ENCODE data around the gene NEUROG3. TPM values are rescaled to one million over a fixed set of nuclear protein-coding genes. Genes with fewer than 3 reads are reported as not detected.

NEUROG3 gene
- total and polyA plus RNA-seq, 2 of the 13 experiments (the other 11 are each of a cell fraction or from before 2014, with no cell fraction given), result not detected

DNA sequence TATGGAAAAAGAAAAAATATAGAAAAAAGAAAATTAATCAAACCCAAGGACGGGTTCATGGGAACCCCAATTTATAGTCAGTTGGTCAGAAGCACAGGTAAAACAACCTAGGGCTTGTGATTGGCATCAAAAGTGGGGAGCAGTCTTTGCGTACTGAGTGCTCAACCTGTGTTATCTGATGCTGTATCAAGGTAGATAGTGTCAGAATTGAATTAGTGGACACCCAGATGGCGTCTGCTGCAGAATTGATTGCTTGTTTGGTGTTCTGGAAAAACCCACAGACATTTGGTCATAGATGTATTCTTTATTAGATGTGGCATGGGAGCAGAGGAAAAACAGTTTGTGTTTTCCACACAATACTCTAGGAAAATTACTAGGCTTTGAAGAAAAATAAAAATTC, 39.6 kb downstream of the NEUROG3 start:
- no peaks in the 10 kb centered on the region for H3K79me2 ChIP-seq (ENCODE audit: insufficient read depth, low read length)
- H2AFZ ChIP-seq (ENCODE audit: low read length), result no peak overlapping the region
- no TSS peak for BruUV-seq (replicated peaks)
- H3K4me1 ChIP-seq (ENCODE audit: insufficient read depth, low read length), result no peaks in the 10 kb centered on the region
- H3K4me2 ChIP-seq (ENCODE audit: low read depth, low read length), result no peak overlapping the region
- intact Hi-C loops (cut with micrococcal nuclease; ENCODE audit: unreplicated experiment), result no loop called here
- H3K4me3 ChIP-seq (replicated peaks in 1 of 3; ENCODE audit: insufficient read depth in 1 of 3, low read depth in 2 of 3, low read length in 3 of 3), result no peak overlapping the region
- 6% methylated on average over 3 of the region's 3 CpGs for WGBS (ENCODE audit: low lambda C conversion rate)
- ChIA-PET POLR2A (no interaction called here), CTCF (ENCODE audit: low intra/inter-chr PET ratio, low total read pairs) (no interaction called here)
- FAIRE-seq (no peak), DNase-seq (ENCODE audit: low spot score) (no peak), ATAC-seq (no peak)
- H3K27me3 ChIP-seq (ENCODE audit: control insufficient read depth in 1 of 2, insufficient read depth in 2 of 2, low read length in 2 of 2), result peaks cover 0 to 3% of the 10 kb centered on the region in 2 experiments; a peak in 2 of 5 replicates
- in situ Hi-C loops (cut with HindIII; ENCODE audit: extremely low pct_ligation_motif_present, low pct_unique_long_range_greater_than_20kb), result no loop called here
- H3K9ac ChIP-seq (ENCODE audit: insufficient read depth, low read depth, low read length), result no peak overlapping the region
- TF ChIP-seq ZNF562 (CRISPR knock-in tag; IDR thresholded peaks at IDR 0.05; ENCODE audit: borderline replicate concordance) (no peak), ZFP37 (CRISPR knock-in tag; IDR thresholded peaks at IDR 0.05; ENCODE audit: borderline replicate concordance) (no peak), CTCF (CRISPR knock-in tag; IDR thresholded peaks at IDR 0.05) (no peak), ZKSCAN5 (CRISPR knock-in tag; IDR thresholded peaks at IDR 0.05) (no peak), TFDP2 (CRISPR knock-in tag; IDR thresholded peaks at IDR 0.05) (no peak), SP1 (IDR thresholded peaks at IDR 0.05) (no peak), SP1 (CRISPR knock-in tag; IDR thresholded peaks at IDR 0.05) (no peak), ZSCAN9 (CRISPR knock-in tag; IDR thresholded peaks at IDR 0.05; ENCODE audit: borderline replicate concordance) (no peak), RELA (CRISPR knock-in tag; IDR thresholded peaks at IDR 0.05) (no peak), SOX6 (IDR thresholded peaks at IDR 0.05) (no peak), SOX6 (CRISPR knock-in tag; IDR thresholded peaks at IDR 0.05) (no peak), ATF1 (CRISPR knock-in tag; IDR thresholded peaks at IDR 0.05) (no peak)
- TF ChIP-seq, protein P1, sequence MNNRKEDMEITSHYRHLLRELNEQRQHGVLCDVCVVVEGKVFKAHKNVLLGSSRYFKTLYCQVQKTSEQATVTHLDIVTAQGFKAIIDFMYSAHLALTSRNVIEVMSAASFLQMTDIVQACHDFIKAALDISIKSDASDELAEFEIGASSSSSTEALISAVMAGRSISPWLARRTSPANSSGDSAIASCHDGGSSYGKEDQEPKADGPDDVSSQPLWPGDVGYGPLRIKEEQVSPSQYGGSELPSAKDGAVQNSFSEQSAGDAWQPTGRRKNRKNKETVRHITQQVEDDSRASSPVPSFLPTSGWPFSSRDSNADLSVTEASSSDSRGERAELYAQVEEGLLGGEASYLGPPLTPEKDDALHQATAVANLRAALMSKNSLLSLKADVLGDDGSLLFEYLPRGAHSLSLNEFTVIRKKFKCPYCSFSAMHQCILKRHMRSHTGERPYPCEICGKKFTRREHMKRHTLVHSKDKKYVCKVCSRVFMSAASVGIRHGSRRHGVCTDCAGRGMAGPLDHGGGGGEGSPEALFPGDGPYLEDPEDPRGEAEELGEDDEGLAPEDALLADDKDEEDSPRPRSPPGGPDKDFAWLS (CRISPR knock-in tag; IDR thresholded peaks at IDR 0.05; ENCODE audit: borderline replicate concordance), result no peak
- no peaks in the 10 kb centered on the region for H3K9me3 ChIP-seq (ENCODE audit: low read length)
- H3K36me3 ChIP-seq (replicated peaks in 1 of 2; ENCODE audit: control insufficient read depth in 1 of 2, insufficient read depth in 2 of 2, low read length in 2 of 2), result no peaks in the 10 kb centered on the region
- no peaks in the 10 kb centered on the region for H4K20me1 ChIP-seq (ENCODE audit: insufficient read depth, low read length)
- no peak overlapping the region for H3K27ac ChIP-seq (ENCODE audit: extremely low read length, insufficient read depth, low read length)
